ENCODE results near the gene PDZRN3. TPM values are rescaled to one million over a fixed set of nuclear protein-coding genes. Genes with fewer than 3 reads are reported as not detected.
"Not testable (repeated sequence)": the region's sequence is repeated elsewhere in the genome, so short reads cannot be mapped to it uniquely, and the experiment has no call there.

Gene PDZRN3
- total RNA-seq, 1 experiment from 2014 or later, result 0.14 TPM

DNA sequence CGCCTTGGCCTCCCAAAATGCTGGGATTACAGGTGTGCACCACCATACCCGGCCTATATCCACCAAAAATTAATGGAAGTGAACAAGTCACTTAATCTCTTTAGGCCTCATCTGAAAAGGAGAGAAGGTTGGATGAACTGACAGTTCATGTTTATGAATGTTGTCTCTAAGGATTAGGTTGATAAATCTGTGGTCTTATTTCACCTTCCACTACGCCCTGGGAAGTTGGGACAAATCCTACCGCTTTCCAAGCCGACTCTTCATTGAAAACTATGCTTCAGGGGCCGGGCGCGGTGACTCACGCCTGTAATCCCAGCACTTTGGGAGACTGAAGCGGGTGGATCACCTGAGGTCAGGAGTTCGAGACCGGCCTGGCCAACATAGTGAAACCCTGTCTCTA is 59.4 kb downstream of the PDZRN3 start:
- DNase-seq (ENCODE audit: low spot score); in situ Hi-C loops (cut with HindIII; ENCODE audit: low sequenced_read_pairs): not testable (repeated sequence)

DNA sequence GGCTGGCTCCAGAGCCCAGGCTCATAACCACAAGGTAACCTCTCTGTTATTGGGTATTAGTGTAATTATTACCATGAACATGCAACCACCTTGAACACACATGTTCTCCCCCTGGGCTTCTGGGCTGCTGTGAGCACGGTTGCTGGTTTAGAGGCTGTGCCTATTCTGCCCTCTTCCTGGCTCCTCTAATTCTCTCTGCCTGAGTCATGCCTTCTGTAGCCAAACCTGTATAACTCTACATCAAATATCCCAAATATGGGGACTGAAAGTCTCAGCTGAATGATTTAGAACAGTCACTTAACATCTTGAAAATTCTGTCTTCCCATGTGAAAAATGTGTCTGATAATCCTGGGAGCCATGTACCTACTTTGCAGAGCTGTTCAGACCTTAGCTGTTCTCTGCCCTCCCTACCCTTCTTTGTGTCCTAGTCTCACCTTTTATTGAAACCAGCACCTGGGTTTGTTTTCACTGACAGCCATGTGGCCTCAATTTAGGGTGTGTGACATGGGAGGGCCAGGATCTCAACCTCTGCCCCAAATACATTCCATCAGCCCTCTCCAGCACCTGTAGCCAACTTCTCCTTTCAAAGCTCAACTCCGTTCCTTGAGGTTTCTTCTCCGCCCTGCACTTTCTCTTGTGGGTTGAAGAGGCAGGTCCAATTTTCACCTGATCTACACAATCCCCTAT is 60.7 kb downstream of the PDZRN3 start:
- no peak for DNase-seq (ENCODE audit: low spot score)
- in situ Hi-C loops (cut with HindIII; ENCODE audit: low sequenced_read_pairs), result no loop called here

DNA sequence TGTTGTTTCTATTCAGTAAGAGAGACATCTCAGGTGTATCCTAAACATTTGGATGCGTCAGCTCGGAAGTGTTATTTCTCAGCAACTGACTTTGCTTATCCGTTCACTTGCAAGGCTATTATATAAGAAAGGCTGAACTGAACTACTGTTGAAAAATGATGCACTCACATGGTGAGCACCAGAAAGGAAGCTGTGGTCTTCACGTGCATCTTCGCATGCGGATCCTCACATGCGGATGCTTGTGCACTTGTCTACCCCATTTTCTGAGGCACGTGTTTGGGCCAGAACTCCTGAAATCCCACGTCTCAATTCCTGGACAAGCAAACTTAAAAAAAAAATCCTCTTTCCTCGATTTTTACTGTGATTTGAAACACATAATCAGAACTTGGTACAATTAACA is 63.2 kb downstream of the PDZRN3 start:
- DNase-seq (ENCODE audit: low spot score), result no peak
- in situ Hi-C loops (cut with HindIII; ENCODE audit: low sequenced_read_pairs), result no loop called here

DNA sequence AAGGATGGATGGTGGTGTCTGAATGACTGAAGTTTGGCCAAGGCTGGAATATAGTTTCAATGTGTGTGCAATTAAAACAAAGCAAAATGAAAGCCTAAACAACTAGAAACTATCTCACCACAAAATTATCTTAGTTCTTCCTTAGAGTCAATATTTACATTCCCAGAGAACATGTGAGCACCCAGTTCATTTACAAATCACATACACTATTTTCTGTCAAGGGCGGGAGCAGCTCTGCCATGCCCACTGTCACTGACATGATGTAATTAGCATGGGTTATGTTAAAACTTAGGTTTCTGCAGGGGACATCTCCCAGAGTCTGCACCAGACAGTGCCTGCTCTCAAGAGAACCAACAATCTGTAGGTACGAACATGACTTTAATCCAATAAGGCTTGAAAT is 65.0 kb downstream of the PDZRN3 start:
- DNase-seq (ENCODE audit: low spot score), result no peak
- in situ Hi-C loops (cut with HindIII; ENCODE audit: low sequenced_read_pairs), result no loop called here

DNA sequence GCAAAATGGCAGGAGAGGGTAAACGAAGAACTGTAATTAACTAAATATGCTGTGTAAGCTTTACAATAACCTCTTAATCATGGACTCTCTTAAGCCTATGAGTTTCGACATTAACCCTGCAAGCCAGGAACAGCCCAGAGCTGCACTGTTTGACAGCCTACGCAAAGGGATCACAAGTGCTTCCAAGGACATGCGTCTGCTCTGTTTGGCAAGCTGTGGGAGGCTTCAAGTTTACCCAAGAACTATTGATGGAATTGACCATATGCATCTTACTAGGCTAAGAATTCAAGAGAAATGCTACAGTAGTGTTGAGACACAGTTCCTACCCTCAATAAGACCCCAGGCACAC is 66.0 kb downstream of the PDZRN3 start:
- in situ Hi-C loops (cut with HindIII; ENCODE audit: low sequenced_read_pairs), result no loop called here
- DNase-seq (ENCODE audit: low spot score), result no peak

DNA sequence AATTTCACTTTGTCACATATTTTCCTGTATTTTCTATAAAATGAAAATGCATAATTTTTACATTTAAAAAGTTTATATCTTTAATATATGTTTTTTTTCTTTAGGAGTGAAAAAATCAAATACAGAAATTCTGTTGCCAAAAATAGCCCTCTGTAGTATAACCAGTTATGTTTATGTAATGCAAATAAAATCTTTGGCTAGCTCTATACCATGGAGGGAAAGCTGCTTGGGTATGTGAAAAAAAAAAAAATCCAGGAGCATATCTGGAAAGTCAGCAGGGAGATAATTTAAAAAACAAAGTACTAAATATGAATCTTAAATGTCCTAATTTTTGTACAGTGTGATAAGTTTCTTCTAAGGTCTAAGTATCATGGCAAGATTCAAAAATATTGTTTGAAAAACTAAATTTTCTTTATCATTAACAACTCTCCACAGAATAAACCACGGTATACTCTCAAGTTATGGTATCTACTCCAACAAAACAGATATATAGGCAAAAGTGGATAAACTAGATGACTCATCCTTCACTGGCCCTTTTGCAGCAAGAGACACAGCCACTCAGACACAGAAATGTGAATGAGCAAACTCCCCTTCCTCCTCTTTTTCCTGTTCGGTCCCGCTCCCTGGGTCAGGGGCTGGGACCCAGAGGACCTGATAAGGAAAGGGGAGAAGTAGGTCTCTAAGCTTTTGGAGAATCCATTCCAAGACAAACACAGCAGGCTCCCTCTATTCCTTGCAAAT is 66.6 kb downstream of the PDZRN3 start:
- DNase-seq (ENCODE audit: low spot score), result no peak
- in situ Hi-C loops (cut with HindIII; ENCODE audit: low sequenced_read_pairs), result no loop called here

DNA sequence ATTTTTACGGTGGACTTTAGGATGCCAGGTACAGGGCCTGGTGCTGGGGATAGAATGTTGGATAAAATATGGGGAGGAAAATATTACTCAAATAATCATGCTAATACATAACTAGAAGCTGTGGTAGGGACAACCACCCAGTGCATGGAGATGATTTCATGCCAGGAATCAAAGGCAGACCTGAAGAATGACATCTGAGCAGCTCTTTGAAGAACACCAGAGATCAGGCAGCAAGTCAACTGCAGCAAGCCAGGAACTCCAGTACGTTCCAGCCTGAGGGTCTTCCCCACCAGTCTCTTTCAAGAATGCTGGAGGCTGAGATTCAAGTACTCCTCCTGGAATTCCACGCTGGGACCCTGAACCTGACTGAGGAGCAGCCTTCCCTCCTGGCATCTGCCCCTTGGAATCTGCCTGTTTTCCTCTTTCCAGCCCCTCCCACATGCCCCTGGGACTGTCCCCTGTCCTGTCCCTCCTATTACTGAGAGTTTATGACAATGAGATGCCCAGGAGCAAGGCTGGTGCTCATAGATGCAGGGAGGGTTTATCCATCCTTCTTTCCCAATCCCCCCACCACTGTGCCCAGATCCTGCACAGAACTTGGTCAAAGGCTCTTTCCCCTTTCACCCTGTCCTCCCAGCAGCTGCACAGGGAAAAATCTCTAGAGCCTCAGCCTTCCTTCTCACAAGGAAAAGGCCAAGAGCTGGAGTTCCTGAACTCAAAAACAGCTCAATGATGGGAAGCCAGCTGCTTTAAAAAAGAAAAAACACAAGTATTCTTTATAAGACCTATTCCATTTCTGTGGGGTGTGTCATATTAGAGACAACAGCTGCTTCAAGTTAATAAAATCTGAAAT is 68.0 kb downstream of the PDZRN3 start:
- in situ Hi-C loops (cut with HindIII; ENCODE audit: low sequenced_read_pairs), result no loop called here
- no peak for DNase-seq (ENCODE audit: low spot score)

DNA sequence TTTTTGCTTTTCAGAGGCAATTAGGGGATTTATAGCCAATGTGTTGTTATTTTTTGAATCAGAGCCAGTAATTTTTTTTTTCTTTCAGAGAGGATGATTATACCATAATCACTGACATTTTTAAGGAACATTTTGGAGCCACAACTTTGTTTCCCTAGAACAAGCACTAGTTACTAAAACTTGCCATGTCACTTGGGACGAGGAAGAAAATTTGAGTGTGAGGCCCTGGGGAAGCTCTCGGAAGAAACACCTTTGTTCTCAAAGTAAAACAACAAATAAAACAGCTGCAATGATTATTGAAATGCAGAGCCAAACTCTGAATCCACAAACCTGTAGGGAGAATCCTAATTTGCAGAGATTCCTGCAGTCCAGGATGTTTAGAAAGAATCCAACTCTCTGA is 69.7 kb downstream of the PDZRN3 start:
- DNase-seq (ENCODE audit: low spot score), result no peak
- in situ Hi-C loops (cut with HindIII; ENCODE audit: low sequenced_read_pairs), result no loop called here

DNA sequence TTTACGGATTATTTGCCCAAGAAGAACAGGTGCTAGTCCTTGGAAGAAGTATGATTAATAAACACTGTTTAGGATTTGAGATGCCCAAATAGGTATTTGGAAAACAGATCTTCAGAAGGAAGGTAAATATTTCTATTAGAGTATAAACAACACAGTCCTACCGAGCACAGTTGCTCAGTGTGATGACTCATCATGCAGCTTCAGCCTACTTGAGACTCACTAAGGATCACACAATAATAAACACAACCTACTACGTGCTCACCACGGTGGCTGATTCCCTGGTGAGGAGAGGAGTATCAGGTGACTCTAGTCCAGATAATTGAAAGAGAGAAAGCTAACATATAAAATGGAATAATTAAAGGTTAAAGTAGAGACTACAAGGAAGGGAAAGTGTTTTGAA is 72.0 kb downstream of the PDZRN3 start:
- DNase-seq (ENCODE audit: low spot score), result no peak
- in situ Hi-C loops (cut with HindIII; ENCODE audit: low sequenced_read_pairs), result no loop called here

DNA sequence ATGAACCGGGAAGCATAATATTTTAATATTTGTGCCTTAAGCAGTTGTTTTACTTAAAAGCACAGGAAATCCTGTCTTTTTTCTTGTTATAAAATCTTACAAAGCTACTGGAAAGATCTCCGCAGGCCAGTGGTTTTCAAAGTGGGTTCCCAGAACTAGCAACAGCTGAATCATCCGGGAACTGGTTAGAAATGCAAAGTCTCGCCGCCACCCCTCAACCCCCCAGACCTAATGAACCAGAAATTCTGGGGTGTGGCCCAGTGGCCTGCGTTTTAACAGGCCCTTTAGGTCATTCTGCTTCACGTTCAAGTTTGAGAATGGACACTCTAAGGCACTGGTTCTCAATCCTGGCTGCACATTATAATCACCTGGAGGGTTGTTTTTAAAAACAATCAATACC is 74.7 kb downstream of the PDZRN3 start:
- DNase-seq (ENCODE audit: low spot score), result no peak
- in situ Hi-C loops (cut with HindIII; ENCODE audit: low sequenced_read_pairs), result no loop called here

DNA sequence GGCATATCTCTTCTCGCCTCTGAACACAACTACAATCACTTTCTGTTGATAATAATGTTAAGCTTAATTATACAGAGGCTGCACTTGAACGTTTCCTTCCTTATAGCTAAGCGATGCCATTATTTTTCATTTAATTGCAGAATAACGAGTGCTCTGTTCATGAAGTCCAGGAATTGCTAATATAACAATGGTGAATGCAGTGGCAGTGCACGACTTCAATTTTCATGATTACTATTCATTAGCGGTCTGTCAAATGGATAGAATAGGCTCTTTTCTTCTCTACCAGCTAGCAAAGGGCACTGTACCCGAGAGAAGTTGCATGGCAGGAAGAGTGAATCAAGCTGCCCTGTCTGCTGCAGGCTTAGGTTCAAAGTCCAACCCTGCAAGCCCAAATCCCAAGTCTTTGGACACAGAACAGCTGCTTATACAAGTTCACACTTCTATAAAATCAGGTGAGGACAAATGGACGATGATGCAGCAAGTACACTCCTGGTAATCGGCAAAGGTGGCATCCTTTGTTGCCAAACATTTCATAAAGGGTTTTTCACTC is 75.6 kb downstream of the PDZRN3 start:
- DNase-seq (ENCODE audit: low spot score), result no peak
- in situ Hi-C loops (cut with HindIII; ENCODE audit: low sequenced_read_pairs), result no loop called here

DNA sequence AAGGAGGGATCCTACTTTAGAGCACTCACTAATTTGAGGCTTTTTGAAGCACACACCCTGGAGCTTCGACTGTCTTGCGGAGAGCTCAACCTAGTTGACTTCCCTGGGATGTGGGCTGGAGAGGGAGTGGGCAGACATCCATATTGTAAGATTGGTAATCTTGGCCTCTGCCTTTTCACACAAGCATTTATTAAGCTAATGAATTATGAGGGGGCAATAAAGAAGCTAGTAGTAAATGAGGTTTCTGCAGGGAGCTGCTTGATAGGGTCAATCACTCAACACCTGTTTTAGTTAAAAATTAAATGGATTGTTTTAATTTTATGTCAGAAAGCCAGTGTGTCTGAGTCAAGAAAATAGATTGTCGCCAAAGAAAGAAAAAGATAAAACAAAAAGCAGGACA is 76.3 kb downstream of the PDZRN3 start:
- no peak for DNase-seq (ENCODE audit: low spot score)
- in situ Hi-C loops (cut with HindIII; ENCODE audit: low sequenced_read_pairs), result no loop called here

DNA sequence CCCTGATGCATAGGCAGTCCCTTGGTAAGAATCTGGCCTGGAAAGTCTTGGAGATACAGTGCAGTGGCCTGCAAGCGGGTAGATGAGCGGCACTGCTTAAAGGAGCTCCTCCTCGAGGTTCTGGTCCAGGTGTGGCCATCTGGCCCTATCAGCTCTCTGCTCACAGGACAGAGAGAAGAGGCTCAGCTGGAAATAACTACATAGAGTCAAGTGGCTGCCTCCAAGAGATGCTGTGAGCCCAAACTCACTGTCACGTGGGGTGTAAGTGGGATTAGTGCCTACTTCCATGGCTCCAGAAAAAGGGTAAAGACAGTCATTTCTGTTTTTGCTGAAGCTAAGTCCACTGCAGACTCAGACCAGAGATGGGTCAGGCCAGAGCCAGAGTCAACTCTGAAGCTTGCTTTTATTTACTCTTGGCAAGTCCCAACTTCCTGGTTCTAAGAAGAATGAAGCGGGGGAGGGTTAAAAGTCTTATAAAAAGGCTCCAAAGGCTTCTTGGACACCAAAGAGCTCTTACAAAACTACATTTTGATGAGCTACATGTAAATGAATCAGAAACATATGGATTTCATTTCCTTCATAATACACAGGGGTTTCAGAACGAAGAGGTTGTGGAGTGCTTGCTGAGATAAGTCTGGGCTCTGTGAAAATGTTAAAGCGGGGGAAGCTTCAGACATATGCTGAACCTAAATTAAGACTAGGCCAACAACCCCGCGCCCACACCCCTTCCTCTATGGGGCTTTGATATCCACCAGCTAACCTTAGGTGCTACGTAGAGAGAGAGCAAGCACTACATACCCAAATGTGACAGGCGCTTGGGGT is 77.1 kb downstream of the PDZRN3 start:
- DNase-seq (ENCODE audit: low spot score), result peak; percentile 5
- in situ Hi-C loops (cut with HindIII; ENCODE audit: low sequenced_read_pairs), result no loop called here

DNA sequence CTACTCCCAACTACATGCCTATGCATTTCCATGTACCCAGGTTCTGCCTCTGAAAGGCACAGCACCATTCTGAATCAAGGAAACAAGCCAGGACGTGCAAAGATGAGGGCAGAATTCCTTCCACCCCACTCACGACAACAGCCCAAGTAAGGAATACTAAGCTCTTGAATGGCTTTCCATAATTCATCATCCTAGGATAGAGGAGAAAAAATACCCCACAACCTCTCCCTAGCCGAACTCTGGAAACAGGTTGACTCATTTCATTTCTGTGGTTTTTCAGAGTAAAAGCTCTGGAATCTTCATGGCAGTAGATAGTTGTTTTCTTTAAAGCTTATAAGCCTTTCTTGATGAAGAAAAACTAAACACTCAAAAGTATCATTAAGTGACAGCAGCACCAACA is 77.8 kb downstream of the PDZRN3 start:
- in situ Hi-C loops (cut with HindIII; ENCODE audit: low sequenced_read_pairs), result no loop called here

DNA sequence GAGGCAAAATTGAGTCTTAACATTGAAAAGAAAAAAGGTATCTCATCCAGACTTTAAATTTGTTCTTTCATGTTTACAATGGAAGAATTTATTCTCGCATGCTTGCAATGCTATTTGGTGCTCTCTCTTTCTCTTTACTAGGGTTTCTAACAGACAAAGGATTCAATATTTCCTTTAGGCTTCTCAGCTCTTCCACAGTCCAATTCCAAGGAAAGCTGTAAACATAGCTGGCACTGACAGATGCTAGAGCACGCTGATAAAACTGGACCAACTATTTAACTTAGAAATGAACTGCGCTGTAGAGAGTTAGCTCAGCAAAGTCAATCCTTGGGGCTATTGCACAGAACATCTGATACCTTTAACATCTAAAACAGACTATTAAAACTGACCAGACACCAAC is 81.3 kb downstream of the PDZRN3 start:
- DNase-seq (ENCODE audit: low spot score), result no peak
- in situ Hi-C loops (cut with HindIII; ENCODE audit: low sequenced_read_pairs), result no loop called here

More for the DNA sequence above, 77.8 kb downstream of the PDZRN3 start:
- DNase-seq (ENCODE audit: low spot score), result no peak

DNA sequence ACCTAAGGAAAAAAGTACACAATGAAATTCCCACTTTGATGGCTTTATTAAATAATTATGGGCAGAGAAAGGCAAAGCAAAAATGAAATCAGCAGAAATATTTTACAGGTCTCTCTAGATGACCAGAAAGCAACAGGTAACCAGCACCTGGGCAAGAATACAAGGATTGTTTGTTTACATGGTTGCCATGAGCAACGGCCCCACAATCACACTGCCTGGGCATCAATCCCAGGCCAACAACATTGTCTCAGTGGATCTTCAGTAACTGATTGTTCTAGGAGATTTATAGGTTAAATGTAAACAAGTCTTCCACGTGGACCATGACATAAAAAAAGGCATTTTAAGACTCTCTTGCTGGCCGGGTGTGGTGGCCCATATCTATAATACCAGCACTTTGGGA is 82.6 kb downstream of the PDZRN3 start:
- in situ Hi-C loops (cut with HindIII; ENCODE audit: low sequenced_read_pairs), result no loop called here

DNA sequence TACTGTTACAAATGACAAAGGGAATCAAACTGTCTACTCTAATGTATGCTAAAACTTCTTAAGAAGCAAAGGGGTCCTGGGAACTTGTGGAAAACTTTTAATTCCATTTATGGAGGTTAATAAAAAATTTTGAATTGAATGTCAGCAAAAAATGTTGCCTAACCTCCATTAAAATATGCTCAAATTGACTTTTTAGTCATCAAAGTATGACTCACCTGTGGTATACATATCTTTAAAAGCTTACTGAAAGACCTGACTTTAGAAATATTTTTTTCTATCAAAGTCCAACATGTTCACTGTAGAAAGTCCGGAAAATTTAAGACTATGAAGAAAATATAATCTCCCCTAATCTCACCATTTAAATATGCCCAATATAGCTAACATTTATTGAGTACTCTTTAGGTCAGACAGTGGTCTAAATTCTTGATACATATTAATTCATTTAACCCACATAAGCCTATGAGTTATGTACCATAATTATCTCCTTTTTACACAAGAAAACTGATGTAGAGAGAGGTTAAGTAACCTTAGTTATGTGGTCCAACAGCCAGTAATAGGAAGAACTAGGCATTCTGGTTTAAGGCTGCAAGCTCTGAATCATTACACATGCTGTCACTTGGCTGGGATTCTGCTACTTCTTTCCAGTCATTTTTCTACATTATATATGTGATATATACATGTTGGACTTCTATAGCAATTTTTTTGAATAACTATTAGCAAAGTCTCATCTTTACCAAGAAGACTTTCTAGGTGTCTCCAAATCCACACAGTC is 83.6 kb downstream of the PDZRN3 start:
- DNase-seq (ENCODE audit: low spot score), result no peak
- in situ Hi-C loops (cut with HindIII; ENCODE audit: low sequenced_read_pairs), result no loop called here

More for the DNA sequence above, 82.6 kb downstream of the PDZRN3 start:
- no peak for DNase-seq (ENCODE audit: low spot score)

DNA sequence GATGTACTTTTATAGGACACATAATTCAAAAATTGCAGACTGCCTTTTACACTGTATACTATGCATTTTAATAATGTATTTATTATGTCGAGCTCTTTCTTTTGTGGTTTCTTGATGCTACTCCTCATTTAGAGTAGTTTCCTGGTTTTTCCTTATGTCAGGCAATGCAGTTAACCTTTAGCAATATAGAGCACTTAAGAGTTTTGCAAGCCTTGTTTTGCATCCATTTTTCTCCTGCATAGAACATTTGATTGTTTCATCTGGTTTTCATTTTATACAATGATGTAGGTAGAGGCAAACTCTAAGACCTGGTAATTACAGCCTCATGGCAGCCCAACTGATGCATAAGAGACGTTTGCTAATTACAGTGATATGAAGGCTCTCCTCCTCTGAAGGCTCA is 86.3 kb downstream of the PDZRN3 start:
- in situ Hi-C loops (cut with HindIII; ENCODE audit: low sequenced_read_pairs), result no loop called here
- DNase-seq (ENCODE audit: low spot score), result no peak
